KMS-11 (cell line): ENCODE results near the gene CCDC121.
"Not testable (repeated sequence)": the region's sequence is repeated elsewhere in the genome, so short reads cannot be mapped to it uniquely, and the experiment has no call there.

Source experiments
- H2AFZ ChIP-seq: fragments of 200-600 bp; sonication (generic); 2 replicates; pipeline ENCODE4 v1.6.1; 2016; ENCODE audit warnings: antibody characterized with exemption, mixed run types, low read depth
- H3K27ac ChIP-seq: fragments of 200-600 bp; sonication (generic); 2 replicates; pipeline ENCODE4 v1.6.1; 2016; ENCODE audit warnings: mild to moderate bottlenecking, mixed run types
- H3K27me3 ChIP-seq: fragments of 200-600 bp; sonication (generic); 2 replicates; pipeline ENCODE4 v1.6.1; 2017; ENCODE audit warnings: mild to moderate bottlenecking, low read depth, mixed run types, moderate library complexity; ENCODE audit not compliant: insufficient read depth
- H3K36me3 ChIP-seq: fragments of 200-600 bp; sonication (generic); 2 replicates; pipeline ENCODE4 v1.6.1; 2017; ENCODE audit warnings: mild to moderate bottlenecking, mixed run types; ENCODE audit not compliant: insufficient read depth
- H3K4me1 ChIP-seq: fragments of 200-600 bp; sonication (generic); 2 replicates; pipeline ENCODE4 v1.6.1; 2016; ENCODE audit warnings: mild to moderate bottlenecking, low read depth, mixed run types; ENCODE audit not compliant: poor library complexity, severe bottlenecking
- H3K4me2 ChIP-seq: fragments of 200-600 bp; sonication (generic); 2 replicates; pipeline ENCODE4 v1.7.0; 2016; ENCODE audit warnings: mild to moderate bottlenecking, mixed run types
- H3K4me3 ChIP-seq: fragments of 200-600 bp; sonication (generic); IDR thresholded peaks from 2 replicates; pipeline ENCODE4 v1.6.1; 2017; ENCODE audit warnings: low read depth, low read length, mixed read lengths; ENCODE audit not compliant: insufficient read depth
- H3K79me2 ChIP-seq: fragments of 200-600 bp; sonication (generic); 2 replicates; pipeline ENCODE4 v1.6.1; 2016; ENCODE audit warnings: low read depth, mixed run types; ENCODE audit not compliant: insufficient read depth
- H3K9ac ChIP-seq: fragments of 200-600 bp; sonication (generic); 2 replicates; pipeline ENCODE4 v1.6.1; 2016; ENCODE audit warnings: mild to moderate bottlenecking, mixed run types
- H4K20me1 ChIP-seq: fragments of 200-600 bp; sonication (generic); 2 replicates; pipeline ENCODE4 v1.6.1; 2016; ENCODE audit warnings: mild to moderate bottlenecking, mixed run types; ENCODE audit not compliant: insufficient read depth
- TF ChIP-seq, protein P1 (sequence below): fragments of 200-600 bp; sonication (generic); conservative IDR thresholded peaks from 2 replicates; pipeline ENCODE4 v1.6.1; 2017; ENCODE audit warnings: low read depth, mild to moderate bottlenecking, antibody characterized with exemption, low read length, moderate library complexity, mixed read lengths

Gene CCDC121

DNA sequence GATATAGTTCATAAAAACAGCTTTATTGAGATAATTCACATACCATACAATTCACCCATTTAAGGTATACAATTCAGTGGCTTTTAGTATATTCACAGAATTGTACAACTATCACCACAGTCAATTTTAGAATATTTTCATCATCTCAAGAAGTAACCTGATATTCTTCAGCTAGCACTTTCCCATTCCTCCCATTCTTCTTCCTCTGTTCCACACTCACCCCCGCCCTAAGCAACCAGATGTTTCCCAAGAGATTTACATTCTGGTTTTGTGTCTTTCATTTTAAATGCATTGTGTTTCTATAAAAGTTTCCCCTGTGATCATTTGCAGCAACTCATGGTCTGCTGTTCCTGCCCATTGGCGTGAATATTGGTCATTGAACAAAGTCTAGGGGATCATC, 5.5 kb upstream of the CCDC121 start:
- TF ChIP-seq, protein P1, sequence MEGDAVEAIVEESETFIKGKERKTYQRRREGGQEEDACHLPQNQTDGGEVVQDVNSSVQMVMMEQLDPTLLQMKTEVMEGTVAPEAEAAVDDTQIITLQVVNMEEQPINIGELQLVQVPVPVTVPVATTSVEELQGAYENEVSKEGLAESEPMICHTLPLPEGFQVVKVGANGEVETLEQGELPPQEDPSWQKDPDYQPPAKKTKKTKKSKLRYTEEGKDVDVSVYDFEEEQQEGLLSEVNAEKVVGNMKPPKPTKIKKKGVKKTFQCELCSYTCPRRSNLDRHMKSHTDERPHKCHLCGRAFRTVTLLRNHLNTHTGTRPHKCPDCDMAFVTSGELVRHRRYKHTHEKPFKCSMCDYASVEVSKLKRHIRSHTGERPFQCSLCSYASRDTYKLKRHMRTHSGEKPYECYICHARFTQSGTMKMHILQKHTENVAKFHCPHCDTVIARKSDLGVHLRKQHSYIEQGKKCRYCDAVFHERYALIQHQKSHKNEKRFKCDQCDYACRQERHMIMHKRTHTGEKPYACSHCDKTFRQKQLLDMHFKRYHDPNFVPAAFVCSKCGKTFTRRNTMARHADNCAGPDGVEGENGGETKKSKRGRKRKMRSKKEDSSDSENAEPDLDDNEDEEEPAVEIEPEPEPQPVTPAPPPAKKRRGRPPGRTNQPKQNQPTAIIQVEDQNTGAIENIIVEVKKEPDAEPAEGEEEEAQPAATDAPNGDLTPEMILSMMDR = no peak
- no peak overlapping the region for H3K4me2 ChIP-seq
- no peak overlapping the region for H3K4me3 ChIP-seq
- peaks cover 9% of the 10 kb centered on the region; the same call in 1 of the 2 replicates for H3K79me2 ChIP-seq
- no peaks in the 10 kb centered on the region for H3K27me3 ChIP-seq
- no peaks in the 10 kb centered on the region for H4K20me1 ChIP-seq
- no peaks in the 10 kb centered on the region; the same call in 1 of the 2 replicates for H3K36me3 ChIP-seq
- no peak overlapping the region for H2AFZ ChIP-seq
- H3K9ac ChIP-seq = no peak overlapping the region
- H3K4me1 ChIP-seq = peaks cover 9% of the 10 kb centered on the region
- H3K27ac ChIP-seq = no peak overlapping the region

DNA sequence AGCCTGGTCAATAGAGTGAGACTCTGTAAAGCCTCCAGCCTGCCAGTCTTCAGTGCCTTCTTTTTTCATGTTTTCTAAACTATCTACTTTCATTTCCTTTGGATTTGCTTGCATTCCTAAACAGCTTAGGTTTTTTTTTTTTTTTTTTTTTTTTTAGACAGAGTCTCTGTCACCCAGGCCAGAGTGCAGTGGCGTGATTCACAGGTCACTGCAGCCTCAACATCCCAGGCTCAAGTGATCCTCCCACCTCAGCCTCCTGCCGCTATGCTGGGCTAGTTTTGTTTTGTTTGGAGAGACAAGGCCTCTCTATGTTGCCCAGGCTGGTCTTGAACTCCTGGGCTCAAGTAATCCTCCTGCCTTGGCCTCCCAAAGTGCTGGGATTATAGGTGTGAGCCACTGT, 1.4 kb upstream of the CCDC121 start:
- Histone ChIP-seq H3K4me1 (peaks cover 19% of the 10 kb centered on the region), H3K79me2 (peaks cover 13% of the 10 kb centered on the region; the same call in 1 of the 2 replicates), H3K4me2 (peak overlapping the region; percentile 97)
- not testable (repeated sequence) for H3K4me3 ChIP-seq, H3K27me3 ChIP-seq, H3K36me3 ChIP-seq, H2AFZ ChIP-seq, H3K9ac ChIP-seq, H4K20me1 ChIP-seq, H3K27ac ChIP-seq

DNA sequence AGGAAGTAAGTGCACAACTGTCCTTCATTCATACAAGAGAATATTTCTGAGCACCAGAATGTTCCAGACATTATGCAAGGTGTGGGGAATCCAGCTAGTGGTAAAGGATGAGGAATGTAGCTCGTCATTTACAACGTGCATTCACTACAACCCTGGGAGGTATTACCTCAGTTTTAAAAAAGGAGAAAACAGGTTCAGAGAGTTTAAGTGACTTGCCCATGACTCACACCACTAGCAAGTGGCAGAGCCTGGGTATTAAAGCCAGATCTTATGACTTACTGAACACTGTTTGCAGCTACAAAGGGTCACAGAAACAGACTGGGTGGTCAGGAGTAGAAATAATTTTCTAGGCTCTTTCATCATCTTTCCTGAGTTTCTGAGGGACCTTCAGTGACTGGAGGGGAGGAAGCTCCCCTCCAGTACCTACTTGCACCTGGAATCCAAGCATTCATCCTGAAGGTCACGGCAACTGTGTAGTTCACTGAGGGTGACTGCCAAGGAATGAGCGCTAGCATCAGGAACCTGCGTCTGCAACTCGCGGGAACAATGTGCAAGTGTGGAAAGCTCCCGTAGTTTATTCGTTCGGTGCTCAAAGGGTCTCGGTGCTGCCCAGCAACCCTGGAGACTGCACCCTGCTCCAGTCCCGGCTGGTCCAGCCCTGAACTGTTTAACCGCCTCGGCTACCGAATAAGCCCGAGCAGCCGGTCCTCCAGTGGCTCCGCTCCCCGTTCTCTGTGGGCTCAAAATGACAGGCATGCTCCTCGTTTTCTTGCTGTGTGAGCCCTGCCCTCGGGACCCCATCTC, 647 bp downstream of the CCDC121 start:
- H3K4me3 ChIP-seq = peak overlapping the region; percentile 53
- H3K4me2 ChIP-seq = peak overlapping the region; percentile 97
- H4K20me1 ChIP-seq = no peaks in the 10 kb centered on the region
- 0 out of 2 replicates have a peak, but pooled peaks cover 4% of the 10 kb centered on the region for H3K36me3 ChIP-seq
- peaks cover 13% of the 10 kb centered on the region; the same call in 1 of the 2 replicates for H3K79me2 ChIP-seq
- TF ChIP-seq, protein P1 = no peak
- H3K27ac ChIP-seq = peak overlapping the region; percentile 58
- peaks cover 19% of the 10 kb centered on the region for H3K4me1 ChIP-seq
- no peaks in the 10 kb centered on the region for H3K27me3 ChIP-seq
- peak overlapping the region; percentile 89 for H3K9ac ChIP-seq
- H2AFZ ChIP-seq = peak overlapping the region; percentile 77

DNA sequence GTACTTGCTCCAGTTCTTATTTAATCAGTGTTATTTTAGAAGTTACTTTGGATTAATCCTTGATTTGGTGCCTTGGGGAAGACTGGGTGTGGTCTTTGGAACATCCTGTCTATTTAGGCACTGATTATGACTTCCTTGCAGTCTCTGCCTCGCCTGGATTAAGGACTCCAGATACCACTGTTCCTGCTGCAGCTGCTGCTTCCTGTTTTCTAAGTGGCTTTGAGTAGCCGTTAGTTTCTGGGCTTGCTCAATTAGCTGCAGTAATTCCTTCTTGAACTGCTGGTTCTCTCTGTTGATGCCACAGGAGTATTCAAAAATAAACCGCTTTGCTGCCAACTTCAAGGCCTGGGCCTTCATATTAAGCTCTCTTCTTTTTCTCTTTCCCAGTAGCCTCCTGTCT, 1.9 kb downstream of the CCDC121 start:
- not testable (repeated sequence) for H3K4me2 ChIP-seq, H3K27me3 ChIP-seq, H3K27ac ChIP-seq, H2AFZ ChIP-seq, H3K9ac ChIP-seq, H3K36me3 ChIP-seq, H3K4me3 ChIP-seq, H4K20me1 ChIP-seq
- Histone ChIP-seq H3K79me2 (peaks cover 13% of the 10 kb centered on the region; the same call in 1 of the 2 replicates), H3K4me1 (peaks cover 19% of the 10 kb centered on the region)

DNA sequence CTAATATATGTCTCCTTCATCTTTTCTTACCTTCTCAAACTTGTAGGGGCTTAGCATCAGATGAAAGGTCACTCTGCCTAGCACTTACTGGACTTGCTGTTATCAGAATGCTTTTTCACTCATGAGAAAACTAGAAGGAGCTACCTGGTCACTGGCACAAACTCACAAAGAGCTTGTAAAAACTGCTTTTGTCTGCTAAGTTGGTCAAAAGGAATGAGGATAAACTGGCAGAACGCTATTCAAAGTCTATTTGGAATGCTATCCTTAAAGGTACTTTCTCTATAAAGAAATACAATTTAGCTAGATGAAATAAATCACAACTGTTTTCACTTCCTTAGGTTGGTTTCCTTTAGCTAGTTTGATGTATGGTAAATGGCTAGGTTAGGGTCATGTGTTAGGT, 2.5 kb downstream of the CCDC121 start:
- Histone ChIP-seq H3K79me2 (peaks cover 13% of the 10 kb centered on the region; the same call in 1 of the 2 replicates), H3K4me1 (peaks cover 19% of the 10 kb centered on the region)
- H3K4me2 ChIP-seq, H4K20me1 ChIP-seq, H3K27ac ChIP-seq, H3K27me3 ChIP-seq, H3K36me3 ChIP-seq, H3K9ac ChIP-seq, H3K4me3 ChIP-seq, H2AFZ ChIP-seq: not testable (repeated sequence)

DNA sequence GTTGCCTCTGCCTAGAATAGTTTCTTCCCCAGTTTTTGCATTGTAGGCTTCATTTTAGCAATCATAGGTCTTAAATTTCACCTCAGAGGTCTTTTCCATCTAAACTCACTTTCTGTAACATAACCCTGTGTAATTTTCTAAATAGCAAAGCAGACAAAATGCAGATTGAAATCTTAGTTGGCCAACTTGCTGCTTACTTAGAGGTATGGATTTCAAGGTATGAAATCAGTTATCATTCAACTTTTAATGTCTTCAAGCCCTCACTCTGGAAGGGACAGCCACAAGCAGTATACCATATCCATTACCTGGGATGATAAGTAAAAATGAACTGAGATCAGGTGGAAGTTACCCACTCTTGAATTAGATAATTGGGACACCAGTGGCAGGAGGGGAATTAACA, 3.9 kb downstream of the CCDC121 start:
- TF ChIP-seq, protein P1 = no peak
- no peak overlapping the region for H3K4me3 ChIP-seq
- no peak overlapping the region for H2AFZ ChIP-seq
- no peak overlapping the region for H3K9ac ChIP-seq
- H3K36me3 ChIP-seq = 0 out of 2 replicates have a peak, but pooled peaks cover 4% of the 10 kb centered on the region
- peaks cover 11% of the 10 kb centered on the region; the same call in 1 of the 2 replicates for H3K79me2 ChIP-seq
- H3K27me3 ChIP-seq = no peaks in the 10 kb centered on the region
- no peaks in the 10 kb centered on the region for H4K20me1 ChIP-seq
- H3K27ac ChIP-seq = no peak overlapping the region
- H3K4me1 ChIP-seq = peaks cover 14% of the 10 kb centered on the region
- no peak overlapping the region for H3K4me2 ChIP-seq
